HG02798 (cell line): Measurements from ENCODE around the gene CEP68.
"Not testable (repeated sequence)": the region's sequence is repeated elsewhere in the genome, so short reads cannot be mapped to it uniquely, and the experiment has no call there.

ENCODE experiments used
- ATAC-seq: cut with Tn5 transposase; IDR thresholded peaks from one replicate; pipeline ENCODE4 v1.9.1; 2021; ENCODE audit warnings: mild to moderate bottlenecking; ENCODE audit not compliant: unreplicated experiment, poor library complexity

CEP68 gene

GRCh38 chr2:65122313-65122712 lies 66.1 kb downstream of the CEP68 start:
- no peak for ATAC-seq

- ATAC-seq, result not testable (repeated sequence)
Observed at GRCh38 chr2:65125457-65125856, 69.2 kb downstream of the CEP68 start.

GRCh38 chr2:65128297-65129190 lies 72.3 kb downstream of the CEP68 start:
- ATAC-seq, result no peak

GRCh38 chr2:65129286-65129825 lies 73.1 kb downstream of the CEP68 start:
- no peak for ATAC-seq

GRCh38 chr2:65129826-65130663 lies 73.8 kb downstream of the CEP68 start, which contains the start of gene RAB1A:
TSS of gene RAB1A (minus strand) at chr2:65130106. CDS start at chr2:65129915, 191 bp downstream.
- ATAC-seq, result peak; percentile 97

- peak; percentile 25 for ATAC-seq
Observed at GRCh38 chr2:65130664-65131175, 74.5 kb downstream of the CEP68 start.

GRCh38 chr2:65132930-65133329 lies 76.7 kb downstream of the CEP68 start:
- not testable (repeated sequence) for ATAC-seq

- no peak for ATAC-seq
Observed at GRCh38 chr2:65133626-65134025, 77.4 kb downstream of the CEP68 start.

- ATAC-seq, result no peak
Observed at GRCh38 chr2:65134158-65134557, 77.9 kb downstream of the CEP68 start.

GRCh38 chr2:65136253-65136652 lies 80.0 kb downstream of the CEP68 start:
- ATAC-seq, result no peak
